ENCODE results near the gene GNG7.

DNA sequence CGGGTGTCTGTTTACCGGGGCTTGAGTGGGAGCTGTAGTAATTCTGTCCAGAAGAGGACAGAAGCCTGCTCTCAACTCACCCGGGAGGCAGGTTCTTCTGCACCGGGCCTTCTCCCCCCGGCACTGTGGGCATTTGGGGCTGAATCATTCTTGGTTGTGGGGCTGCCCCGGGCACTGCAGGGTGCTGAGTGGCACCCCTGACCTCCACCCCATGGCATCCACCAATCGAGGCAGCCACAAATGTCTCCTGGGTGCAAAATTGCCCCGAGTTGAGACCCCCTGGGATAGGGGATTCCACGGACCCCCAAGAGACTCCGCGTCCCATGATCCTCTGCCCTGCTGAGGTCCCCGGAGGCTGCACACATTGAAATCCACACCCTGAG lies 68.8 kb downstream of the GNG7 start:
- TF ChIP-seq POLR2A (IDR thresholded peaks at IDR 0.05; ENCODE audit: low read depth, low read length): no peak
- TF ChIP-seq TAF1 (IDR thresholded peaks at IDR 0.05; ENCODE audit: borderline replicate concordance, low read depth, low read length): no peak
- TF ChIP-seq POLR2AphosphoS5 (IDR thresholded peaks at IDR 0.05; ENCODE audit: low read depth, low read length): no peak
